Endothelial cell of umbilical vein (primary cell): ENCODE measurements around the gene TPM3. TPM values are rescaled to one million over a fixed set of nuclear protein-coding genes. Genes with fewer than 3 reads are reported as not detected.

Experiments used
- BruUV-seq: library from RNA; stranded (reverse); fragments of 400-500 nt; replicated peaks from 2 replicates; lab custom pipeline; 2021; lab: Mats Ljungman, UMichigan
- CTCF ChIA-PET: fragments of 300-600, 350-600 bp; sonication (Branson Sonifier 250); formaldehyde crosslinking; loops from one replicate; lab custom pipeline; 2021; ENCODE audit warnings: antibody characterized with exemption, inconsistent platforms; lab: Charles Lee
- POLR2A ChIA-PET: fragments of 300-600, 350-600 bp; sonication (Branson Sonifier 250); formaldehyde crosslinking; loops from one replicate; lab custom pipeline; 2021; ENCODE audit warnings: antibody characterized with exemption, inconsistent platforms; lab: Charles Lee
- DNase-seq: peaks from one replicate; pipeline ENCODE4 v3.0.0-alpha.2; 2011; ENCODE audit warnings: low read depth, low spot score
- FAIRE-seq: peaks from 2 replicates; lab custom pipeline; 2011; peaks lifted over from hg19 to GRCh38; lab: Jason Lieb, UNC
- H2AFZ ChIP-seq: 2 replicates; pipeline ENCODE4 v1.6.0; 2012; ENCODE audit warnings: low read depth, low read length, control low read depth, inconsistent platforms
- H3K27ac ChIP-seq: 2 replicates; pipeline ENCODE4 v1.5.1; 2011; ENCODE audit warnings: low read depth, mild to moderate bottlenecking, control low read depth, low read length, moderate library complexity; ENCODE audit not compliant: insufficient read depth
- H3K27me3 ChIP-seq, 2 experiments: 2 replicates each; pipeline versions ENCODE4 v1.6.0 to v1.6.1; 2011; ENCODE audit warnings: low read length in 2 of 2, mixed read lengths in 1 of 2; ENCODE audit not compliant: control insufficient read depth in 2 of 2, insufficient read depth in 2 of 2
- H3K36me3 ChIP-seq, 2 experiments: 2 replicates in 1 of 2; 3 replicates in 1 of 2; pipeline ENCODE4 v1.5.1; 2011; ENCODE audit warnings: low read length in 2 of 2, mild to moderate bottlenecking in 1 of 2, moderate library complexity in 1 of 2; ENCODE audit not compliant: control insufficient read depth in 2 of 2, insufficient read depth in 2 of 2; ENCODE audit errors: extremely low read depth in 1 of 2
- H3K4me1 ChIP-seq: 3 replicates; pipeline ENCODE4 v1.5.1; 2011; ENCODE audit warnings: mild to moderate bottlenecking, low read length; ENCODE audit not compliant: control insufficient read depth, insufficient read depth; ENCODE audit errors: extremely low read depth
- H3K4me2 ChIP-seq: 2 replicates; pipeline ENCODE4 v1.6.1; 2011; ENCODE audit warnings: low read length, control low read depth, mixed read lengths; ENCODE audit not compliant: insufficient read depth
- H3K4me3 ChIP-seq, 3 experiments: fragments of 200-600 bp in 1 of 3; sonication (generic), shearing (Covaris generic) in 1 of 3; replicated peaks in 1 of 3; 2 replicates each; pipeline ENCODE4 v1.5.1; 2011 to 2016; ENCODE audit warnings: control low read depth in 3 of 3, low read length in 3 of 3, mild to moderate bottlenecking in 2 of 3, inconsistent platforms in 1 of 3, low read depth in 1 of 3, moderate library complexity in 1 of 3; ENCODE audit not compliant: insufficient read depth in 1 of 3
- H3K79me2 ChIP-seq: 2 replicates; pipeline ENCODE4 v1.6.0; 2012; ENCODE audit warnings: low read length, inconsistent platforms; ENCODE audit not compliant: control insufficient read depth, insufficient read depth
- H3K9ac ChIP-seq: replicated peaks from 2 replicates; pipeline ENCODE3; 2011; ENCODE audit warnings: low read length, control low read depth; ENCODE audit not compliant: insufficient read depth; ENCODE audit errors: extremely low read depth
- H3K9me1 ChIP-seq: replicated peaks from 3 replicates; pipeline ENCODE4 v1.6.0; 2011; ENCODE audit warnings: mild to moderate bottlenecking, low read length; ENCODE audit not compliant: control insufficient read depth, insufficient read depth; ENCODE audit errors: extremely low read depth
- H3K9me3 ChIP-seq: replicated peaks from 2 replicates; pipeline ENCODE4 v1.5.1; 2012; ENCODE audit warnings: low read length, inconsistent platforms; ENCODE audit not compliant: control insufficient read depth, insufficient read depth
- H4K20me1 ChIP-seq: replicated peaks from 2 replicates; pipeline ENCODE3; 2011; ENCODE audit warnings: mild to moderate bottlenecking, low read length; ENCODE audit not compliant: control insufficient read depth, insufficient read depth; ENCODE audit errors: extremely low read depth
- EZH2 ChIP-seq: IDR thresholded peaks from 2 replicates; pipeline ENCODE4 v1.6.1; 2012; ENCODE audit warnings: borderline replicate concordance, low read depth, mild to moderate bottlenecking, moderate library complexity, low read length, inconsistent platforms; ENCODE audit not compliant: severe bottlenecking
- FOS ChIP-seq: IDR thresholded peaks from 2 replicates; pipeline ENCODE4 v1.6.1; 2011; ENCODE audit warnings: mild to moderate bottlenecking, low read length, moderate library complexity, borderline replicate concordance; ENCODE audit not compliant: insufficient read depth
- GATA2 ChIP-seq: IDR thresholded peaks from 2 replicates; pipeline ENCODE4 v1.7.0; 2011; ENCODE audit warnings: low read depth, mild to moderate bottlenecking, moderate library complexity, mixed read lengths, low read length; ENCODE audit not compliant: insufficient read length, insufficient read depth
- JUN ChIP-seq: IDR thresholded peaks from 2 replicates; pipeline ENCODE4 v1.6.1; 2011; ENCODE audit warnings: borderline replicate concordance, low read depth; ENCODE audit not compliant: insufficient read length, insufficient read depth
- MYC ChIP-seq: IDR thresholded peaks from one replicate; pipeline ENCODE4 v1.6.1; 2011; ENCODE audit warnings: mild to moderate bottlenecking, low read depth, low read length
- POLR2A ChIP-seq: IDR thresholded peaks from 2 replicates; pipeline ENCODE4 v1.6.1; 2012; ENCODE audit warnings: low read depth, mild to moderate bottlenecking, control low read depth, low read length
- POLR2AphosphoS5 ChIP-seq: IDR thresholded peaks from 2 replicates; pipeline ENCODE4 v1.6.1; 2012; ENCODE audit warnings: low read depth, mild to moderate bottlenecking, control low read depth, low read length, moderate library complexity; ENCODE audit not compliant: insufficient read depth
- dilution Hi-C: fragments of 300-500 bp; cut with MboI; formaldehyde crosslinking; loops from one replicate; pipeline ENCODE4 v1.15.0; 2019; ENCODE audit warnings: low sequenced_read_pairs; ENCODE audit not compliant: extremely low pct_ligation_motif_present
- intact Hi-C: fragments of 100-400 bp; cut with micrococcal nuclease; formaldehyde crosslinking; loops from one replicate; pipeline ENCODE4 v1.10.0; 2022
- polyA plus RNA-seq, 4 experiments: library from polyadenylated mRNA; depleted of rRNA in 3 of 4; stranded (reverse) in 3 of 4; unstranded in 1 of 4; fragments of >200 nt; gene quantifications; 2 replicates each; pipeline versions ENCODE4 v1.2.1 to v1.2.3, GENCODE V29; 2011 to 2012; ENCODE audit warnings: missing spikeins in 1 of 4
- total RNA-seq: library from RNA; stranded (reverse); gene quantifications from 2 replicates; pipeline ENCODE4 v1.2.3, GENCODE V29; 2021
- TF ChIP-seq, protein P1 (sequence below), 2 donors: IDR thresholded peaks; 1 replicate in 1 of 2; 2 replicates in 1 of 2; pipeline ENCODE4 v1.5.1; 2011; ENCODE audit warnings: low read length in 2 of 2, mild to moderate bottlenecking in 2 of 2, moderate library complexity in 2 of 2, control low read depth in 1 of 2, inconsistent platforms in 1 of 2, low read depth in 1 of 2; ENCODE audit not compliant: insufficient read depth in 1 of 2; ENCODE audit errors: extremely low read depth in 1 of 2
- TF ChIP-seq, protein P2 (sequence below): IDR thresholded peaks from 2 replicates; pipeline ENCODE4 v1.6.1; 2011; ENCODE audit not compliant: insufficient read depth, insufficient read length

Gene TPM3
- total and polyA plus RNA-seq, 2 donors (not counting 3 experiments of a cell fraction or from before 2014, with no cell fraction given): 395 to 927 TPM

GRCh38 chr1:154186852-154187501, 4.9 kb downstream of the TPM3 start:
- Histone ChIP-seq H3K9me3 (no peaks in the 10 kb centered on the region), H3K4me2 (no peak overlapping the region), H3K4me1 (peaks cover 24% of the 10 kb centered on the region), H3K9ac (no peak overlapping the region), H3K27ac (no peak overlapping the region), H3K9me1 (no peaks in the 10 kb centered on the region), H3K36me3 (no peaks in the 10 kb centered on the region), H3K27me3 (peaks cover 0 to 3% of the 10 kb centered on the region in 2 experiments), H3K79me2 (peaks cover 10% of the 10 kb centered on the region), H2AFZ (no peak overlapping the region), H4K20me1 (no peaks in the 10 kb centered on the region), H3K4me3 (no peak overlapping the region)
- no TSS peak for BruUV-seq
- dilution Hi-C loops: no loop called here
- DNase-seq (no peak), FAIRE-seq (no peak)
- intact Hi-C loops: loop anchor here (1.0 kb wide), 2 partner anchors 85 to 148 kb away; partner anchors contain the start of gene HAX1
- TF ChIP-seq, protein P1, sequence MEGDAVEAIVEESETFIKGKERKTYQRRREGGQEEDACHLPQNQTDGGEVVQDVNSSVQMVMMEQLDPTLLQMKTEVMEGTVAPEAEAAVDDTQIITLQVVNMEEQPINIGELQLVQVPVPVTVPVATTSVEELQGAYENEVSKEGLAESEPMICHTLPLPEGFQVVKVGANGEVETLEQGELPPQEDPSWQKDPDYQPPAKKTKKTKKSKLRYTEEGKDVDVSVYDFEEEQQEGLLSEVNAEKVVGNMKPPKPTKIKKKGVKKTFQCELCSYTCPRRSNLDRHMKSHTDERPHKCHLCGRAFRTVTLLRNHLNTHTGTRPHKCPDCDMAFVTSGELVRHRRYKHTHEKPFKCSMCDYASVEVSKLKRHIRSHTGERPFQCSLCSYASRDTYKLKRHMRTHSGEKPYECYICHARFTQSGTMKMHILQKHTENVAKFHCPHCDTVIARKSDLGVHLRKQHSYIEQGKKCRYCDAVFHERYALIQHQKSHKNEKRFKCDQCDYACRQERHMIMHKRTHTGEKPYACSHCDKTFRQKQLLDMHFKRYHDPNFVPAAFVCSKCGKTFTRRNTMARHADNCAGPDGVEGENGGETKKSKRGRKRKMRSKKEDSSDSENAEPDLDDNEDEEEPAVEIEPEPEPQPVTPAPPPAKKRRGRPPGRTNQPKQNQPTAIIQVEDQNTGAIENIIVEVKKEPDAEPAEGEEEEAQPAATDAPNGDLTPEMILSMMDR (IDR thresholded peaks at IDR 0.05; ENCODE audit: extremely low read depth in 1 of 2, insufficient read depth in 1 of 2, low read depth in 1 of 2, low read length in 2 of 2): no peak
- TF ChIP-seq FOS (no peak), GATA2 (no peak), POLR2A (no peak), EZH2 (no peak), MYC (no peak), POLR2AphosphoS5 (no peak), JUN (no peak)
- TF ChIP-seq, protein P2, sequence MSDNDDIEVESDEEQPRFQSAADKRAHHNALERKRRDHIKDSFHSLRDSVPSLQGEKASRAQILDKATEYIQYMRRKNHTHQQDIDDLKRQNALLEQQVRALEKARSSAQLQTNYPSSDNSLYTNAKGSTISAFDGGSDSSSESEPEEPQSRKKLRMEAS: no peak
- CTCF ChIA-PET: interaction anchor here (1.0 to 1.4 kb wide), 2 partner anchors 12 to 148 kb away, joined by 4 to 12 read pairs; no protein-coding TSS in a partner anchor
- POLR2A ChIA-PET: no interaction called here
